ENCODE results near the gene ZNF224.

The ZNF224 gene

DNA sequence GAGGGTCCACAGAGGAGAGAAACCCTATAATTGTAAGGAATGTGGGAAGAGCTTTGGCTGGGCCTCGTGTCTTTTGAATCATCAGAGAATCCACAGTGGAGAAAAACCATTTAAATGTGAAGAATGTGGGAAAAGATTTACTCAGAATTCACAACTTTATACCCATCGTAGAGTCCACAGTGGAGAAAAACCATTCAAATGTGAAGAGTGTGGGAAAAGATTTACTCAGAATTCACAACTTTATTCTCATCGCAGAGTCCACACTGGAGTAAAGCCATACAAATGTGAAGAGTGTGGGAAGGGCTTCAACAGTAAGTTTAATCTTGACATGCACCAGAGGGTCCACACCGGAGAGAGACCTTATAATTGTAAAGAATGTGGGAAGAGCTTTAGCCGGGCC, 37.8 kb downstream of the ZNF224 start:
- DNase-seq (ENCODE audit: low read depth in 2 of 2) = no peak

DNA sequence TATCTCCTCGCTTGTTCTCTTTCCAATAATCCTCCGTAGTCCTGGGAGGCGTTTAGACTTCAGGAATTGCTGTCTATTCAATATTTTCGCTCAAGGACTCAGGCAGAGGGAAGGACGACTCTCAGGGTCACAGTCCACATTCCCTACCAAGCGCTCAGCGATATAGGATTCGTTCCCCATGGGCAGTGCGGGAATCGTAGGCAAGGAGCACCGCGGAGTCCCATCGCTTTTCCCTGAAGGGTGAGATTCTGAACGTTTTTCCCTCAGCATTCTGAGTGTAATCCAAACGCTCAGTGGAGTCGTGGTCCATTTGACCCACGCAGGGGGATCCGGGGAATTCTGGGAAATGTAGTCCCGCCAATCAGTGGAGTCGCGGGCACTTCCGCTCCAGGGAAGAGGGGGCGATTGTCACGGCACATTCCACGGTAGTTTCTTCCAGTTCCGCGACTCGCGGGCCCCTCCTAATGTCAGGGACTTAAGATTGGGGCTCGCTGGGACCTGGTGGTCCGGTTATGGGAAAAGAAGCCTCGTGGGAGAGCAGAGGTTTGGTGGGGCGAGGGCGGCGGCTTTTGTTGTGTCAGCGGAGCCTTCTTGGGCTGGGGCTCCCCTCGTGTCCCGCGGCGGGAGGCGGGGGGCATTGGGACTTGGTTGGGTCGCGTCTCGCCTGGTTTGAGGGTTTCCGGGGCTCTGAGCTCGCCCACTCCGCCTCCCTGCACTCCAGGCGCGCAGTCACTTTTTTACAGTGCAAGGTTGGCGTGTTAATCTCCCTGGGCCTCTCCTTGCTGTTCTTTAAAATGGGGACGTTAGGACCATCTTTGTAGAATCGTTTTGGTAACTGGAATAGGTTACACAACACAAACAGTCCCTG, 47.3 kb downstream of the ZNF224 start, which contains the start of gene ZNF234:
ZNF234 (plus strand) TSS at position 364 of the 868 bp plus-strand sequence. CDS start 3,079 bp downstream, outside the sequence.
- DNase-seq (ENCODE audit: low read depth in 2 of 2) = peak; percentile 33 to 61

DNA sequence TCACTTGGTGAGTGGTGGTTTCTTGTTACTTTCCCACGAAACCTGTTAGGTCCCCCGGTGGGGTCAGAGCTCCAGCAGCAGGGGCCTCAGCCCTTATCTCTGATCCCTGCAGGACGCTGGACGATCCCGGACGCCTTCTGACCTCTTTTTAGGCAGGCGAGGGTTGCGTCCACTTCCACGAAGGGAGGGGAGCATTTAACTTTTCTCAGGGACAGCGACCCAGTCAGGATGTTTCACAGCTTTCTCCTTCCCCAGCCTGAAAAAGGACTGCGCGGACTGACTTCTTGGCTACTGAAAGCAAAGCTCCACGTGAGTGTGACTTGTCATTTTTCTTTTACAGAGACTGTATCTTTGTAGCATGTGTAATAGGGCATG, 47.9 kb downstream of the ZNF224 start:
- DNase-seq (ENCODE audit: low read depth in 2 of 2) = no peak

DNA sequence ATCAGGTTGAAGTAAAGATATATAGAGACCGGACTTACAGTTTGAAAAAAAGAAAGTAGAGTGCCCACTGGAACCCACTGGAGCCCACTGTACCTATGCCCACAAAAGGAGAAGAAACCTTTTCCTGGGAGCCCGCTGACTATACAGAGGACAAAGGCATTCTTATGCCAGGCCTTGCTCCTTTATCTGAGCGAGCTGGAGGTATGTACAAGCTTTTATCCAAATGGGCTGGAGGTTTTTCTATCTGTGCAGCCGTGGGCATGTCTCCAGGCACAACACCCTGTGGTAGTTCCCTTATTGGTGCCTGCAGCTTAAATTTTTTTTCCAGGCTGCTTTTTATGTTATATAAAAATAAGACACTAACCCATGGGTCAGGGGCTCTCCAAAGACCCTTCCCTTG, 55.6 kb downstream of the ZNF224 start:
- DNase-seq (ENCODE audit: low read depth in 2 of 2) = no peak

DNA sequence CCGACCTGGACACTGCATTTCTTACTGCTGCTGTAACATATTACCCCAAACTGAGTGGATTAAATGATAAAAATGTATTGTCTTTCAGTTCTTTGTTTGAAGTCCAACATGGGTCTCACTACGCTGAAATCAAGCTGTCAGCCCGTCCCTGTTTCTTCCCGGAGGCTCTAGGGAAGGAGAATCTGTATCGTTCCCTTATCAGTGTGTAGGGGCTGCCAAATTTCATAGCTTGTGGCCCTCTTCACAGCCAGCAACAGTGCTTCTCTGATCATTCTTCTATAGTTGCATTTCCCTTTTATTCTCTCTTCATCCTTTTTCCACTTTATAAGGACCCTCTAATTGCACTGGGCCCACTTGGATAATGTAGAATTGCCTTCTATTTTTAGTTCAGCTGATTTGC, 57.3 kb downstream of the ZNF224 start:
- DNase-seq (ENCODE audit: low read depth in 2 of 2) = no peak

DNA sequence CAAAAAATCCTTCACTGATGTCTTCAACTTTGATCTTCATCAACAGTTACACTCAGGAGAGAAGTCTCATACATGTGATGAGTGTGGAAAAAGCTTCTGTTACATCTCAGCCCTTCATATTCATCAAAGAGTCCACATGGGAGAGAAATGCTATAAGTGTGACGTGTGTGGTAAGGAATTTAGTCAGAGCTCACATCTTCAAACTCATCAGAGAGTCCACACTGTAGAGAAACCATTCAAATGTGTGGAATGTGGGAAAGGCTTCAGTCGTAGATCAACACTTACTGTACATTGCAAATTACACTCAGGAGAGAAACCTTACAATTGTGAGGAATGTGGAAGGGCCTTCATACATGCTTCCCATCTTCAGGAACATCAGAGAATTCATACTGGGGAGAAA, 62.3 kb downstream of the ZNF224 start:
- no peak for DNase-seq (ENCODE audit: low read depth in 2 of 2)
